ENCODE results near the gene STX18.

DNA sequence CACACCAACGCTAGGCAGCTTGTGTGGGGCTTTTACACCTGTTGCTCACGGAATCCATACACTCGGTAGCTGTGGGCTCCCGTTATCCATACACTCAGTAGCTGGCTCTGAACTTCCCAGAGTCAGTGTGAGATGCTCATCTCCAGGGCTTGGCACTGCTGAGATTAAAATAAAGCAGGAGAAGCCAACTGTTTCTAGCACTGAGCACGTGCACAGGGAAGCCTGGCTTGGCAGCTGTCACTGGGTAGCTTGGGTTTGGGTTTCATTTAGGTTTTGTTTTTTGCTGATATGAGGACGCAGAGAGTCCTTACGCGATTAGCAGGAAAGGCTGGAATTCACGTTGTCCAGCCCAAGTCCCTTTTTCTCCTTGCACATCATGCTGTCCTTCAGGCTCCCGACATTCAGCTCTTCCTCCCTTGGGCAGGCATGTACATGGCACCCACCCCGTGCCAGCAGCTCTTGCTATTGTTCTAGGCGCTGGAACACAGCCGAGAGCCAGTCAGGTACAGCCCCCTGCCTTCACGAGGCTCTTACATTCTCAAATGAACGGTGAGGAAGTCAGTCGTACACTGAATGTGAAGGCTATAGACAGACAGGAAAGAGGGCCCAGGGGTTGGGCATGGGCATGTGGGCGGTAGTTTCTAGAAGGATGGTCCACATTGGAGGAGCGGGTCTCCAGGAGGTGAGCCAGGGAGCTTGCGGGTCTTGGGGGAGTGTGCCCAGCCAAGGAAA lies 129.0 kb downstream of the STX18 start:
- TF ChIP-seq, protein P1, sequence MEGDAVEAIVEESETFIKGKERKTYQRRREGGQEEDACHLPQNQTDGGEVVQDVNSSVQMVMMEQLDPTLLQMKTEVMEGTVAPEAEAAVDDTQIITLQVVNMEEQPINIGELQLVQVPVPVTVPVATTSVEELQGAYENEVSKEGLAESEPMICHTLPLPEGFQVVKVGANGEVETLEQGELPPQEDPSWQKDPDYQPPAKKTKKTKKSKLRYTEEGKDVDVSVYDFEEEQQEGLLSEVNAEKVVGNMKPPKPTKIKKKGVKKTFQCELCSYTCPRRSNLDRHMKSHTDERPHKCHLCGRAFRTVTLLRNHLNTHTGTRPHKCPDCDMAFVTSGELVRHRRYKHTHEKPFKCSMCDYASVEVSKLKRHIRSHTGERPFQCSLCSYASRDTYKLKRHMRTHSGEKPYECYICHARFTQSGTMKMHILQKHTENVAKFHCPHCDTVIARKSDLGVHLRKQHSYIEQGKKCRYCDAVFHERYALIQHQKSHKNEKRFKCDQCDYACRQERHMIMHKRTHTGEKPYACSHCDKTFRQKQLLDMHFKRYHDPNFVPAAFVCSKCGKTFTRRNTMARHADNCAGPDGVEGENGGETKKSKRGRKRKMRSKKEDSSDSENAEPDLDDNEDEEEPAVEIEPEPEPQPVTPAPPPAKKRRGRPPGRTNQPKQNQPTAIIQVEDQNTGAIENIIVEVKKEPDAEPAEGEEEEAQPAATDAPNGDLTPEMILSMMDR (IDR thresholded peaks at IDR 0.05; ENCODE audit: insufficient read depth, low read depth, low read length) = no peak
- no peak for TF ChIP-seq EZH2 (IDR thresholded peaks at IDR 0.05; ENCODE audit: insufficient read depth, low read length)

Data from astrocyte (in vitro differentiated cells and primary cell).